ENCODE data around the gene TALDO1.

Gene TALDO1

DNA sequence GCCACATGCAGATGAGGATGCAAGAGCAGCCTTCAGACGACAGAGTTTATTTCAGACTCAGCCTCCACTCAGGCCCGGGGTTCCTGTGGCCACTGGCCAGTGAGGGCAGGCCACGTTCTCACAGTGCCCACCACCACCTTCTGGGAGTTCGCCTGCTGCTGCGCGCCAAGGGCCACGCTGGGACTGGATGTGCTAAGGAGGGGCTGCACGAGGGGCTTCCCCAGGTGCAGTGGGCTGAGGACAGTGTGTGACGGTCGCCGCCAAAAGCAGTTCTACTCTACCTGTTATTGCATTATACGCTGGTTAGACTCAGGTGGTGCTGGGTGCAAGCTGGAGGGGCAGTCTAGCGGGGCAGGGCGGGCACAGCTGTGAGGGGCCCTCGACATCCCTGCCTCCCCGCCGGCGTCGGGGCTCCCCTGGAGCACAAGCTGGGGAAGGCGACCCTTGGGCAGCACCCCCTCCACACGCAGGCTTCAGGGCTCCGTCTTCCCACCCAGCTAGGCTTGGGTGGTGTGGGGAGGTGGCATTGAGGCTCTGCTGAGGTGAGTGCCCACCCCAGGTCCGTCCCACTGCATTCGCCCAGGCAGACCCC is 39.9 kb downstream of the TALDO1 start:
- DNase-seq (ENCODE audit: low read depth in 3 of 3), result no peak

DNA sequence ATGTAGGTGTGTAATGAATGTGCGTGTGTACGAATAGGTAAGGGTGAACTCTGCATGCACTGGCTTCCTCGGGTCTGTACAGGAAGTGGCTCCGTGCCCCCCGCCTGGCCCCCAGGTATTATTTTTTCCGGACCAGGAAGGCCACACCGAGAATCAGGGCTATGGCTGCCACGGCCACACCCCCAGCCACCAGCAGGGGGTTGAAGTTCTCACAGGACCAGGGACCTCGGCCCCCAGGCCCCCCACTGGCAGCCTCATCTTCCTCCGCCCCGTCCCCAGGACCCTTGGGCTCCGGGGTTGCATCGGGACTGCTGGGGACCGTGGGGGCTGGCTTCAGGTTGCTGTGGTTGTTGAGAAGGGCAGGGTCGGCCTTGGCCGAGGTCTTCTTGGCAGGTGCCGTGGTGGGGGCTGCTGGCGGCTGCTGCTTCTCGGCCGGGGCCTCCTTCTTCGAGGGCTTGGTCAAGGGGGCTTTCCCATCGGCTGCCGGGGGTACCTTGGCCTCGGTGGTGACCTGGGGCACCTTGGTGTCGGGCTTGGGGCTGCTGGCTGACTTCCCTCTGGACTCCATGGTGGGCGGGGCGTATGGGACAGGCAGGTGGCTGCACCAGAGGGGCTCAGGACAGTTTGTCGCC is 40.9 kb downstream of the TALDO1 start:
- no peak for DNase-seq (ENCODE audit: low read depth in 3 of 3)

DNA sequence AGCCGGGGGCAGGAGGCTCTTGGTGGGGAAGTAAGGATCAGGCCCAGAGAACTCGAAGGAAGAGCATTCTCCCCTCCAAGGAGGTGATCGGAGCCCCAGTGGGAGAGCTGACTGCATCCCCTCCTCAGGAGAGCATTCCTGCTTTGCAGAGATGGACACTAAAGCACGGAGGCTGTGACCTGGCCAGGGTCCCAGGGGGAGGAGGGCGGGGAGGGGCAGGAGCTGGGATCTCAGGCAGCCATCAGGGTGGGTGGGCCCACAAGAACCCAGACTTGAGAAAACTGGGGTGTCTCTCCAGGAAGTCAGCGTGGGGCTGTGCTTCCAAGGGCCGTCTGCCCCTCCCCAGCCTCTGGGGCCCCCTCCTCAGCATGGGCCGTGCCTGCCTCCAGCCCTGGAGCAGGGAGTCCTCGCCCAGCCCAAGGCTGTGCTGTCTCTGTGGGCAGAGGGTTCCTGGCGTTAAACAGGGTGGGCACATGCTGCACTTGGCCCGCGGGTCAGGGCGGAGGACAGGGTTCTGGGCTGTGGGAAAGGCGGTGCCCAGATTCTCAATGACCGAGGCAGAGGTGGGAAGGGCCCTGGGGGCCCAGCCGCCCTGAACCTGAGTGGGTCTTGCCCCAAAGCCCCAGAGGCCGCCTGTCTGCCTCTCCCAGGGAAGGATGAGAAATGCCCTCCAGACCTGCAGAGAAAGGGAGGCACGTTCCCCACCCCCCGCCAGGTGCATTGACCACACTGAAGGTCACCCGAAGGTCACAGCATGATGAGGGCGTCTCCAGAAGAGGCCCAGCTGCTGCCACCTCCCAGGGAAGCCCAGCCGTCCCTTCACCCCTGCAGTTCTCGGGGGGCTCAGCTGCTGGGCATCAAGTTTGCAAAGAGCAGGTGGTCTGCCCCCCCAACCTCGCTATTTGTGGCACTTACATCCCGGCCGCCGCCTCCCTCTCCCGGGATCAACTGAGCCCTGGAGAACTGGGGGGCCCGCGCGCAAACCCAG is 42.0 kb downstream of the TALDO1 start:
- no peak for DNase-seq (ENCODE audit: low read depth in 3 of 3)

DNA sequence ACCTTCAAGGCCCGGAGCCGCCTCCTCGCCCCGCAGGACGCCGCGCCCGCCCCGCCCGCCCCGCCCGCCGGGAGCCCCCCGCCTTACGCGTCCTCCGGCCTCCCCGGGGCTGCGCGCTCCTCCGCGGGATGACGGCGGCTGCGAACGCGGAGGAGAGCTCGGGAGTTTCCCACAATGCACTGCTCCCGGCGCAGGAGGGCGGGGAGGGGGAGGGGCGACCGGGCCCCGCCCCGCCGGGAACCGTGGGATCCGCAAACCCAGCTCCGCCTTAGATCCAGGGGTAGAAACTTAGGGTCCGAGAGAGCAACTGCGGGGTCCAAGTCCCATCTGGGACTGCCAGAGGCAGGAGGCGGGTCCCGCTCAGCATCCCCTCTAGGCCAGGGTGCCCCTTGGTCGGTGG is 42.7 kb downstream of the TALDO1 start, which contains the start of gene CEND1:
TSS of gene CEND1 (minus strand) at position 148 of the 400 bp plus-strand sequence. CDS start 1,514 bp downstream, outside the sequence.
- DNase-seq (ENCODE audit: low read depth in 3 of 3), result peak in 1 of 3 donors; percentile 63

DNA sequence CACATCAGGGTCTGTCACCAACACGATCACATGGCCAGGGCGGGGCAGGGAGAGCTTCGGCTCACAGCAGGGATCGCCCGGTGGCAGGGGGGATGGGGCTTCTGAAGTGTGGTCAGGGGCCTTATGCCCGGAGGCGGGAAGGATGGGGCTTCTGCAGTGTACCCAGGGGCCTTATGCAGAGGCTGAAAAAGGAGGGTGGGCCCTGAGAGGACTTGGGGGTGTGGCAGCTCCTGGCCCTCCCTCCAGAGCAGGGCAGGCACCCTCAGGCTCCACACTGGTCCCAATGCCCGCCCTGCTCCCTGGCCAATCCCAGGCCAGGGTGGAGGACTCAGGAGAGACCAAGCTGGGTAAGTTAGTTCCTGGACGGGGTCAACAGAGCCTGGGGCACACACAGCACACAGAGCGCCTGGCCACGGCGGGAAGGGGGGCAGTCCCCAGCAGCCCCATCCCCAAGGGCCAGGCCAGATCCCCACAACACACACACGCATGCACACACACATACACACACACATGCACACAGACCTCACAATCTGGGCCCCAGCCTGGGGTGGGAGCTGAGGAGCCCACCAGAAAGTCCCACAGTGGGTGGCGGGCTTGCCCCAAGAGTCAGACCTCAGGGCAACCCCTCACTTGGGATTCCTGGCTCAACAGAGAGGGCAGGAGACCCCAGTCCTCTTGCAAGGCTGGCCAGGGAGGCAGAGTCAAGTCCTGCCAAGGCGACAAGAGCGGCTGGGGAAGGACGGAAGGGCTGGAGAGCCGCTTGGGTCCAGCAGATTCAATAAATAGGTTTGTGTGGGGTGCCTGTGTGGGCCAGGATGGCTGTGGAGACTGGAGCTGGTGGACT is 43.7 kb downstream of the TALDO1 start:
- DNase-seq (ENCODE audit: low read depth in 3 of 3), result no peak

DNA sequence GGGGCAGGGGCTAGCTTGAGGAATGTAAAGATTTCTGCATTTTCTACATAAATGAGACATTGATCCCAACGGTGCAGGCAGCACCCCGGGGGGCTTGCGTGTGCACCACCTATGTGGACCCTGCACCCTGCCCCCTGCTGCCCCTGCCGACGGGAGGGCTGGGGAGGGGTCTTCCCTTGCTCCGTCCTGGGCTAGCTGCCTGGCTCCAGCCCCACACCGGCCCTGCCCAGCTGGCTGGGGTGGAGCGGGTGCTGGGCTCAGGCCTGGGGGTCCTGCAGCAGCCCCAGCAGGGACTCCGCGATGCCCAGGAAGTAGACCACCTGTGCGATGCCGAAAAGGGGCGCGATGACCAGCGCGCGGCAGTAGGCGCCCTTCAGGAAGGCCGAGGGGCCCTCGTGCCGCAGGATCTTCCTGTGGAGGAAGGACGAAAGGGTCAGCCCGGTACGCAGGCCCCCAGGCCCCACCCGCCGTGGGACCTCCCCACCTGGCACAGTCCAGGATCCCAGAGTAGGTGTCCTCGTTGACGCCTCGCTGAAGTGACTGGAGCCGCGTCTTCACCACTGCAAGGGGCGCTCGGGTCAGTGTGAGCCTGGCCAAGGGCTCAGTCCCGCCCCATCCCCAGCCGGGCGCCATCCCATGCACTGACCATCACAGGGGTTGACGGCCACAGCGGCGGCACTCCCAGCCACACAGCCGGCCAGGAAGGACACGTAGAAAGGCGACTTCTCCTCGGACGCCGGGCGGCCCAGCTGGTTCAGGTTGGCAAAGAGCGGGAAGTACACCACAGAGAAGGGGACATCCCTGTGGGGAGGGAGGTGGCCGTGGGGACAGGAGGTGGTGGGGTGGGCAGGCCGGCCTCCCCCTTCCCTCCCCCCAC is 44.6 kb downstream of the TALDO1 start:
- no peak for DNase-seq (ENCODE audit: low read depth in 3 of 3)

DNA sequence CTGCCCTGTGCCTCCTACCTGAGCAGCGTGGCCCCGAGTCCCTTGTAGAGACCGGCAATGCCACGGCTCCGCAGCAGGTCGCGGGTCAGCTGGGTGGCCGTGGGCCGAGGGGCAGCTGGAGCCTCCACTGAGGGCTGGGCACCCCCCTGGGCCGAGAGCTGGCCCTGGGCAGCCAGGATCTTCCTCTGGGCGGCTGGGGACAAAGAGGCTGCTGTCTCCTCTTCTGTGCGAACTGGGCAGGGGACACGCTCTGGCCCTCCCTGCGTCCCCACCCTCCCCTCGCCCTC is 45.2 kb downstream of the TALDO1 start:
- no peak for DNase-seq (ENCODE audit: low read depth in 3 of 3)

DNA sequence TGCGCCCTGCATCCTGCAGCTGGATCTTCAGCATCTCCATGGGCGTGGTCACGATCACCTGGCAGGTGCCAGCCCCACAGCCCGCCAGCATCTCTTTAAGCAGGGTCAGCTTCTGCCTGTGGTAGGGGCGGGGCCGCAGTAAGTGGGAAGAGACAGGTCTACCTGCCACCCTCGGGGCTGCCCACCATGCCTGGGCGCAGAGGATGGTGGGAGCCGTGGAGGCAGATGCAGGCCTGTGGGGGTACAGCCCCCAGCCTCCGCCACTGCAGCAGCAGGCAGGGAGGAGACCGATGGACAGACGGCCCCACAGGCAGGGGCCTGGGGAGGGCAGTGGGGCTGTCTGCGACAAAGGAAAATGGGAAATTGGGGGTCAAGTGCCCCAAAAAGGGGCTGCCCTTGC is 45.6 kb downstream of the TALDO1 start:
- no peak for DNase-seq (ENCODE audit: low read depth in 3 of 3)

DNA sequence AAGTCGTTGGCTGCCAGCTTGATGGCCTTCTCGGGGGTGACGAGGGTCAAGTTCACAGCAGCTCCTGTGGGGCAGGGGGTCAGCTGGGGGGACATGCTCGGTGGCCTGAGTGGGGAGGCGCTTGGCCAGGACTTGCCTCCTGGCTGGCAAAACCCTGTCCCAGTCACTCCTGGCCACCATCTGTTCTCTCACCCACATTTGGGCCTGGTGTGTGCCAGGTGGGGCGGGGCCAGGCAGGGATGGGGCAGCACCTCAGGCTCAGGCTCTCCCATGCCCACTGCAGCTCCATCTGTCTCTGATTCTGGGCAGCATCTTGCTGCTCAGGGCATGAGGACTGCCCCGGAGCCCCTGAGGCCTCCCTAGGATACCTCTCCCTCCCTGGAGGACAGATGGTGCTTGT is 46.3 kb downstream of the TALDO1 start:
- no peak for DNase-seq (ENCODE audit: low read depth in 3 of 3)

DNA sequence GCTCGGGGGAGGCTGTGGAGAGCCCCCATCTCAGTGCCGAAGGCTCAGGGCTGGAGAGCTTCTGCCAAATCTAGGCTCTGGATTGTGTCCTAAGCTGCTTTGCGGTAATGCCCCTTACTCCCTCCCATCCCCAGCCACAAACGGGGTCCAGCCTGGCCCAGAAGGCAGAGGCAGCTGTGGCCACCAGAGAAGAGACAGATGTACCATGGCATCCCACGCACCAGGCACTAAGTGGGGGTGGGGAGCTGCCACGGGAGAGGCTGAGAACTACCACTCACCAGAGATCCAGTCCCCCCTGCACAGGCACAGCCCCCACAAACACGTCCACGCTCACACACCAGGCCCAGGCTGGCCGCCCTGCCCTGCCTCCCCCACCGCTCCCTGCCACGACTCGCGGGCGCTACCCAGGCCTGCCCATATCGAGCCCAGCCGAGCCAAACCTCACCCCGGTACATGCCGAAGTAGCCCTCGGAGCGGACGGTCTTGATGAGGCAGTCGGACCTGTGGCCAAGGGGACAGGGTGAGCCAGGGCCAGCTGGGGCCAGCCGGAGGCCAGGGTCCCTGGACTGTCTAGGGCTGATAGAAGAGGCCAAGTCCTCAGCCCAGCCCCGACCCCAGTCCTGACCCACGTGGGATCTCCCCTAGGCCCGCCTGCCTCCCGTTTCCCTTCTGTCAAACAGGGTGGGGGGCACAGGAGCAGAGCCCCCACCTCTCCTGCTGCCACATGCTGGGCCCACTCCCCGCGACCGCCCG is 46.9 kb downstream of the TALDO1 start:
- DNase-seq (ENCODE audit: low read depth in 3 of 3), result no peak

DNA sequence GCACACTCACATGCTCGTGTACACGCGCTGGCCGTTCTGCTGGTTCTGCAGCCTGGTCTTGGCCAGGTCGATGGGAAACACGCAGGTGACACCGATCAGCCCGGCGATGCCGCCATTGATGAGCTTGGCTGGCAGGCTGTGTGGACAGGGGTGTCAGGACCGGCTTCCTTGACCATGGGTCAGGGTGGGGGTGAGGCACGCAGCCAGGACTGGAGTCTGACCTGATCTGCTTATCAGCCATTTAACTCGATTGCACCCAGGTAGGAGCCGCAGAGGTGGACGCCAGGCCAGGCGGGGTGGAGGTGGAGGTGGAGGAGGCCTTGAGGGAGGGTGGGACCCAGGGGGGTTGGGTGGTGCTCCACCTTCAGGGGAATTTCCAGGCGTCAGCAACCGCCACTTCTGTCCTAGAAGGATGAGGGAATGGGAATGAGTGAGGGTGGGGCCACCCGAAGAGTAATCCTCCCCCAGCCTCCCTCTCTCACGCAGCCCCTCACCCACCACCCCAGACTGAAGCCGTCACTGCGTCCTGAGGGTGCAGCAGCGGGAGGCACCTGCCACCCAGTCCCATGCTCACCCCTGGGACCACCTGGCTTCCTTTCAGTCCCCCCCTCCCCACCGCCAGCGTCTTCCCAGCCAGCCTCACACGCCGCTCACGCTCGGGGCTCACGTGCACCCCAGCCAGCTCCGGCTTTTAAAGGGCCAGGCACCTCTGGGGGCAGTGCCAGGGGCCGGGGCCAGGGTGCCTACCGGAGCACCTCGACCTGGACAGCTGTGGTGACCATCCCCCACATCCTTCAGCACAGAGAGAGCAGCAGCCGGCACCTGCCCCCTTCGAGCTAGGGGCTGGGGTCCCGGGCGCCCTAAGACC is 47.7 kb downstream of the TALDO1 start:
- DNase-seq (ENCODE audit: low read depth in 3 of 3), result no peak

DNA sequence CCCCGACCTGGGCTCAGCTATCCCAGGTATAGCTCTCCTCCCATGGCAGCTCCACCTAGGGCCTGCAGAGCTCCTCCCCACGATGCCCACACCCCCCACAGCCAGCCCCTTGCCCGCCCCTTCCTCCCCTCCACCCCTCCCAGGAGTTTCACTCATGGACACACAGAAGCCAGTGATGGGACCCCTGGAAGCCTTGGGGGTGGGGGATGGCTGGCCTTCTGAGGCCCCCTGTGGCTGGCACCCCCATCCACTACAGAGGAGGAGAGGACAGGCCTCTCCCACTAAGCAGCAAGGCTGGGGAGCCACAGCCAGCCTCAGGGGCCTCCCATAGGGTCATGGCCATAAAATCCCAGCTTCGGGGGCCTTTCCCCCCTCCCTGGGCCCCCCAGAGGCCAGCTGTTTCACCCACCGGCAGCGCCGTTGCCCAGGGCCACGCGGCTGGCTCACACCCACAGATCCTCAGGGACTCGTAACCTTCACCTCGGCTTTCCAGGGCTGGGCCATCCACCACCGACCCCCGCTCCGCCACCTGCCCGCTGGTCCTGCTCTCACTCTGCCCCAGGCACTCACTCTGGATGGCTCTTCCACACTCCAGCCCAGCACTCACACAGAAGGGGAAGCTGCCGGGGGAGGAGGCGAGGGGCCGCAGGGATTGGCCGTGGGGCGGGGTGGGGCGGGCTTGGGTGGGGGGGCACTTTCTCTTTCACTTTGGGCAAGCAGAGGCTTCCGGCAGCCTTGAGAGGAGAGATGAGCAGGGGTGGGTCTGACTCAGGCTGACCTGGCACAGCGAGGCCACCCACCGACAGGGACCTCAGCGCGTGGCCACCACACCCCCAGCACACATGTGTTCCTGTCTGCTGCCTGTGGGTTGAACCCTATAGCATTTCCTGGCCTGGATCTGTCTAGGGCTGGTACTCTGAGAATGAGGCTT is 48.6 kb downstream of the TALDO1 start:
- peak; percentile 77 to 84 (median 83) for DNase-seq (ENCODE audit: low read depth in 3 of 3)

DNA sequence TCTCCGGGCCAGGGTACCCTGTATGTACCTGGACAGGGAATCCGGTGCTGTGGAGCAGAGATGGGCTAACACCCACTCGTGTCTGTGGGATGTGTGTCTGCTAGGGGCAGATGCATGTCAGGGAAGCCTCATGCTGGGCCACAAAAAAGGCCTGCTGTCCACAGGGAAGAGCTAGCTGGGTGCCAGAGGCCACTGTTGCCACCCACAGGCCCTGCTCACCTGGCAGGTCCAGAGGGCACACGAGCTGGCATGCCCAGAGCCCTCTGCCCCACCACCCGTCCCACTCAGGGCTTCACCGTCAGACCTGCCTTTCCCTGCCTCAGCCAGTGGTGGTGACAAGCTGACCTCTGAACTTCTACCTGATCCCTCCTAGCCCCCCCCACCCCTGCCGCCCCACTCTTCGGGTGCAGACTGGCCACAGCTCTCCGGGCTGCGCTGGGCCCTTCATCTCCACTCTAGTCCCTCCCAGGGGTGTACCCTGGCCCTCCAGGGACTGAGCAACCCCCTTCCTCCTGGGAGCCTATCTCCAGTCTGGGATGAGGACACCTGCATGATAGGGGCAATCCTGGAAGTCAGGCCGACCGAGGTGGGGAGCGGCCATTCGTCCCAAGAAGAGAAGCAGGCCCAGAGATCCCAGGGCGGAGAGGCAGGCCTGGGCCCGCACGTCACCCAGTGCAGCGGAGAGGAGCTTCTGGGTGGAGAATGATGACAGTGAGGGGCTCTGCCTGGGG is 49.5 kb downstream of the TALDO1 start:
- no peak for DNase-seq (ENCODE audit: low read depth in 3 of 3)

DNA sequence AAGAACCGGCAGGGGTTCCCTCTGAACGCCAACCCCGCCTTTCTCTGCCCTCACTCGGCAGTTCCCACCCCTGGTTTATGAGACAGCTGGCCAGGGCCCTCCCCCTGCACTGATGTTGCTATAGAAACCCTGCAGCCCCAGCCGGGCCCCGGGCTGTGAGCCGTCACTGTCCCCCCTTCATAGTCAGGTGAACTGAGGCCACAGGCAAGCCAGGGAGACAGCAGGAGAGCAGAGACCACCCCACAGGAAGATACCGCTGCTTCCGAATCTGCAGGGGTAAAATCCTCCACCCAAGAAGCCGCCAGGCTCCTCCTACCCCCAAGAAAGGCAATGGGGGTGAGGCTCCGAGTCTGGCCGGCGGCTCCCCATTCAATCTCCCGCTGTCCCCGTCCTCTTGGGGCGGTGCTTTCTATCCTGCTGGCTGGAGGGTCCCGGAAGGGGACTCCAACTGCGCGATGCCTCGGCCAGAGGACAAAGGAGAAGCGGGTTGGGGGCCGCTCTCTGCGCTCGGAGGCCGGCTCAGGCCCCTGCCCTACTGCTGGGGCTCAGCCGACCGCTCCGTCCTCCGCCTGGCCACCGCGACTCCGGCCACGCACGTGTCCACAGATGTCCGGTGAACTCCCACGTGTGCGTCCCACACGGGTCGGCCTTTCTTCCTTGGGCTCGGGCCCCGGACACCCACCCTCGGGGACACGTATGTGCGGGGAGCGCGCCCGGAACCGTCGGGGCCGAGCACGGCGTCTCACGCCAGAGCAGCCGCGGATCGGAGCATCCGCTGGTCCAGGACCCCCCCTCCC is 50.2 kb downstream of the TALDO1 start:
- DNase-seq (ENCODE audit: low read depth in 3 of 3), result peak in 2 of 3 donors; percentile 71 to 73

DNA sequence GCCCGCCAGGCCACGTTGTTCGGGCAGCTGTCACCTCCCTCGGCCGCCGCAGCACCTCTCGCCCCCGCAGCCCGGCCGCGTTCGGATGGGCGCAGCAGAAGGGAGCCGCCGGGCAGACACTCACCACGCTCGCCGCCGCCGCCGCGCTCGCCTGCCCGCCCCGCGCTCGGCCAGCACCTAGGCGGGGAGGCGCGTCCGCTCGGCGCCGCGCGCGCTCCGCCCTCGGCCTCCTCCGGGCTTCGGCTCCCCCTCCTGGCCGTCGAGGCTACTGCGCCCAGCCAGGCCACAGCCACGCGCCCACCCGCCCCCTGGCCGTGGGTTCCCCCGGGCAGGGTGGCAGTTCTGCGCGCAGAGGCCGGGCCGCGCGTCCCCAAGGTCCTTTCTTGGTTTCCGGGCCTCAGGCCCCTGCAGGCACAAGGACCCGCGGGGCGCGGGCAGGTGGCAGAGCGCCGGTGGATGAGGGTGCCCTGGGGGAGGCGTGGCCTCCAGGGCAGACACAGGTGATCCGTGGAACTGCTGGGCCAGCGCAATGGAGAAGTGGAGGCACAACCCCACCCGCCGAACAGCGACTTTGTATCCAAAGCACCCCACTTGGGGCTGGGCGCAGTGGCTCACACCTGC is 50.9 kb downstream of the TALDO1 start, which contains the start of gene SLC25A22:
TSS of gene SLC25A22 (minus strand) at position 189 of the 621 bp plus-strand sequence. CDS start 3,275 bp downstream, outside the sequence.
- peak; percentile 73 to 82 (median 76) for DNase-seq (ENCODE audit: low read depth in 3 of 3)
